GM21723 (cell line): ENCODE results near the gene EDNRB.
"Not testable (repeated sequence)": the region's sequence is repeated elsewhere in the genome, so short reads cannot be mapped to it uniquely, and the experiment has no call there.

Experiments
- ATAC-seq: cut with Tn5 transposase; IDR thresholded peaks from one replicate; pipeline ENCODE4 v1.9.1; 2021; ENCODE audit warnings: mild to moderate bottlenecking, moderate library complexity; ENCODE audit not compliant: unreplicated experiment

EDNRB gene

GRCh38 chr13:77848050-77848449 lies 70.6 kb downstream of the EDNRB start:
- ATAC-seq, result not testable (repeated sequence)

DNA sequence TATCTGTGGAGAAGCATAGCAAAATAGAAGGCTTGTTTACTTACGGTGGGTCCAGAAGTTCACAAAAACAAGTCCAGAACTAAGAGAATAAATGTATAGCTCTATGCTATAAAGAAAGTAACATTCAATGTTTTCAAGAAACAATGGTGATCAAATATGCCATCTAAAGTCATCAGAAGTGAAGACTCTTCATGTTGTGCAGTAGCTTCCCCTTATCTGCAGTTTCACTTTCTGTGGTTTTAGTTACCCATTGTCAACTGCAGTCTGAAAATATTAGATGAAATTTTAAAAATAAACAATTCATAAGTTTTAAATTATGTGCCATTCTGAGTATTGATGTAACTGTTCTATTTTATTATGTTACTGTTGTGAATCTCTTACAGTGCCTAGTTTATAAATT lies 72.5 kb downstream of the EDNRB start:
- ATAC-seq, result peak; percentile 65
